Measurements from ENCODE around the gene MIP.

MIP gene

DNA sequence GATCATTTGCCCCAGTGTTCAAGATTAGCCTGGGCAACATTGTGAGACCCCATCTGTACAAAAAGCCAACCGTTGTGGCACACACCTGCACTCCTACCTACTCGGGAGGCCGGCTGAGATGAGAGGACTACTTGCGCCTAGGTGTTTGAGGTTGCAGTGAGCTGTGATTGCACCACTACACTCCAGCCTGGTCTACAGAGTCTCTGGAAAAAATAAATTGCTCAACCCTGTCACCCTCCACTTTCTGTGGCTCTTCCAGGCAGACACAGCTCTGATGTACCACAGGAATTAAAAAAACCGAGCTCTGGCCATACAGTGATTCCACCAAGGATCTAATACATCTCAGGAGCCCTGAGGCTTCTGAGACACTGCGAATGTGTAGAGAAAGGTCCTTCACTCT lies 19.6 kb downstream of the MIP start:
- TF ChIP-seq, protein P1, sequence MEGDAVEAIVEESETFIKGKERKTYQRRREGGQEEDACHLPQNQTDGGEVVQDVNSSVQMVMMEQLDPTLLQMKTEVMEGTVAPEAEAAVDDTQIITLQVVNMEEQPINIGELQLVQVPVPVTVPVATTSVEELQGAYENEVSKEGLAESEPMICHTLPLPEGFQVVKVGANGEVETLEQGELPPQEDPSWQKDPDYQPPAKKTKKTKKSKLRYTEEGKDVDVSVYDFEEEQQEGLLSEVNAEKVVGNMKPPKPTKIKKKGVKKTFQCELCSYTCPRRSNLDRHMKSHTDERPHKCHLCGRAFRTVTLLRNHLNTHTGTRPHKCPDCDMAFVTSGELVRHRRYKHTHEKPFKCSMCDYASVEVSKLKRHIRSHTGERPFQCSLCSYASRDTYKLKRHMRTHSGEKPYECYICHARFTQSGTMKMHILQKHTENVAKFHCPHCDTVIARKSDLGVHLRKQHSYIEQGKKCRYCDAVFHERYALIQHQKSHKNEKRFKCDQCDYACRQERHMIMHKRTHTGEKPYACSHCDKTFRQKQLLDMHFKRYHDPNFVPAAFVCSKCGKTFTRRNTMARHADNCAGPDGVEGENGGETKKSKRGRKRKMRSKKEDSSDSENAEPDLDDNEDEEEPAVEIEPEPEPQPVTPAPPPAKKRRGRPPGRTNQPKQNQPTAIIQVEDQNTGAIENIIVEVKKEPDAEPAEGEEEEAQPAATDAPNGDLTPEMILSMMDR (IDR thresholded peaks at IDR 0.05) = no peak
- H3K4me1 ChIP-seq (ENCODE audit: control insufficient read depth in 1 of 2, insufficient read depth in 1 of 2, low read depth in 1 of 2, low read length in 1 of 2) = peaks cover 0 to 12% of the 10 kb centered on the region in 2 experiments
- H3K4me3 ChIP-seq (ENCODE audit: low read depth in 1 of 2, low read length in 1 of 2) = no peak overlapping the region
- H3K36me3 ChIP-seq = peaks cover 18% of the 10 kb centered on the region
- no peak overlapping the region for H3K27ac ChIP-seq
- peaks cover 4% of the 10 kb centered on the region for H3K9me3 ChIP-seq
- no peaks in the 10 kb centered on the region for H3K27me3 ChIP-seq

- peaks cover 4% of the 10 kb centered on the region for H3K9me3 ChIP-seq
Observed at GRCh38 chr12:56431850-56432249, 22.6 kb downstream of the MIP start.

DNA sequence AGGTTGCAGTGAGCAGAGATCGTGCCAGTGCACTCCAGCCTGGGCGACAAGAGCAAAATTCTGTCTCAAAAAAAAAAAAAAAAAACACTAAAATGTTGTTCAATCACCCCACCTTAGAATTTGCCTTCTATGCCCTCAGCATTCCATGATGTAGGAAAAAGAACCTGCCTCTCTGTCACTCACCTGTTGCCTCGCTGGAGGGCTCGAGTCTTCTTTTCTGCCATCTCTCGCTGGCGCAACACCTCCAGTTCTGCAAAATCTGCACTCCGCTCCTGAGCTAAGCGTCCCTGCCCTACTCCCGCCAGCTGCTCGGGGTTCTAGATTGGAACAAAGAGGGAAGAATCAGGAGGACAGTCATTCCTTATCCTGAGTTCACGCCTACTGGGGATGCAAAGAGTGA lies 23.2 kb downstream of the MIP start:
- no peak overlapping the region for H3K27ac ChIP-seq
- H3K36me3 ChIP-seq = peaks cover 39% of the 10 kb centered on the region
- peaks cover 4% of the 10 kb centered on the region for H3K9me3 ChIP-seq
- no peaks in the 10 kb centered on the region for H3K27me3 ChIP-seq
- H3K4me3 ChIP-seq (ENCODE audit: low read depth in 1 of 2, low read length in 1 of 2) = no peak overlapping the region
- TF ChIP-seq, protein P1 (IDR thresholded peaks at IDR 0.05) = no peak
- H3K4me1 ChIP-seq (ENCODE audit: control insufficient read depth in 1 of 2, insufficient read depth in 1 of 2, low read depth in 1 of 2, low read length in 1 of 2) = peaks cover 0 to 12% of the 10 kb centered on the region in 2 experiments

More at GRCh38 chr12:56431850-56432249, 22.6 kb downstream of the MIP start:
- Histone ChIP-seq H3K27ac (no peak overlapping the region), H3K4me1 (ENCODE audit: control insufficient read depth in 1 of 2, insufficient read depth in 1 of 2, low read depth in 1 of 2, low read length in 1 of 2) (peaks cover 0 to 12% of the 10 kb centered on the region in 2 experiments), H3K36me3 (peaks cover 39% of the 10 kb centered on the region), H3K27me3 (no peaks in the 10 kb centered on the region), H3K4me3 (ENCODE audit: low read depth in 1 of 2, low read length in 1 of 2) (no peak overlapping the region)
- TF ChIP-seq, protein P1 (IDR thresholded peaks at IDR 0.05) = no peak

DNA sequence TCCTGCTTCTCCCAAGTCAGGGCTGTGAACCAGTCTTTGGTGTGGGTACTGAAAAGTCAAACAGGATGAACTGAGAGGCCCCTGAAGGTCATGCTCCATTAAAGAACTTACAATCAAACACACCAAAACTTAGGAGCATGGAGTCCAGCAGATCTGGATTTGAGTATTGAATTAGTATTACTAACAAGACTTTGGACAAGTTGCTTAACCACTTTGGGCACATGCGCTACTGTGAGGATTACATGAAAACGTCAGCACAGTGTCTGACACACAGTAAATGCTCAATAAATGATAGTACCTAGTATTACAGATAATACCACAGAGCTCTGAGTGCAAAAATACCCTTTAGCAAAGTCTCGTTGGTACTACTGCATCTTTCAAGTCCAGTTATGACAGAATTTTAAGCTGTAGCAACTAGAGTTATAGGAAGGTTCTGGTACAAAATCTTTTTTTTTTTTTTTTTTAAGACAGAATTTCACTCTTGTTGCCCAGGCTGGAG lies 28.5 kb downstream of the MIP start:
- H3K4me3 ChIP-seq (ENCODE audit: low read depth in 1 of 2, low read length in 1 of 2) = no peak overlapping the region
- H3K27ac ChIP-seq = no peak overlapping the region
- H3K9me3 ChIP-seq = peaks cover 4% of the 10 kb centered on the region
- H3K36me3 ChIP-seq = peaks cover 72% of the 10 kb centered on the region
- no peaks in the 10 kb centered on the region for H3K27me3 ChIP-seq
- no peaks in the 10 kb centered on the region for H3K4me1 ChIP-seq (ENCODE audit: control insufficient read depth in 1 of 2, insufficient read depth in 1 of 2, low read depth in 1 of 2, low read length in 1 of 2)
- TF ChIP-seq, protein P1 (IDR thresholded peaks at IDR 0.05) = no peak

DNA sequence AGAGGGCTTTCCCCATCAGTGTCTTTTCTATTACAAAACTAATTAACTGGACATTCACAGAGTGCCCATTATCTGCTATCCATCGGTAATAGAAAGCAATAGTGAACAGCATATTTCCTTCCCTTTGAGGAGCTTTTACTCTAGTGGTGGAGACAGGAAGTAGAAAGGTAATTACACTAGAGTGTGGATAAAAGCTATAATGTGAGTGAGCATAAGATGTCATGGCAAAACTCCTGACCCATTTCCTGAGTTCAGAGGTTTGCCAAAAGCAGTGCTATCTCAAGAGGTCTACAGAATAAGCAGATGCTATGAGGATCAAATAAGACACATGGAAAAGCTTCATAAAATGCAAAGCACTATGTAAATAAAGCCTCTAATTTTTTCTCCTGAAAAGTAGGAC lies 29.3 kb downstream of the MIP start:
- Histone ChIP-seq H3K27ac (no peak overlapping the region), H3K36me3 (peaks cover 70% of the 10 kb centered on the region), H3K9me3 (peaks cover 2% of the 10 kb centered on the region), H3K4me1 (ENCODE audit: control insufficient read depth in 1 of 2, insufficient read depth in 1 of 2, low read depth in 1 of 2, low read length in 1 of 2) (no peaks in the 10 kb centered on the region), H3K4me3 (ENCODE audit: low read depth in 1 of 2, low read length in 1 of 2) (no peak overlapping the region), H3K27me3 (no peaks in the 10 kb centered on the region)
- TF ChIP-seq, protein P1 (IDR thresholded peaks at IDR 0.05) = no peak

DNA sequence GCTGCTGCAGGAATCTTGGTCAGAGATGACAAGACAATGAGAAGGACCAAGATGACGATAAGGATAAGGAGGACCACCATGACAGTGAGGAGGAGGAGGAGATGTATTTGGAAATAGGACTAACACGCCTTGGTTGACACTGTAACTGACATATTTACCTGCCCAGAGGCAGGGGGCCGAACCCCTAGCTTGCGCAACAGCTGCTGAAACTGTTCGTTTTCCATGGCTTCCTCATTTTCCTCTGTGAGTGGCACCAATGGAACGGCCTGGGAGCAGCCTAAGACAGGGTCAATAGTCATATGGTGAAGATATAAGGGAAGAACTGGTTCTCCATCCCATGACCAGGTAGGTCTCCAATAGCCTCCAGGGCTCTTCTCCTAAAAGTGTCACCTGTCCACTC lies 34.0 kb downstream of the MIP start:
- H3K36me3 ChIP-seq = peaks cover 48% of the 10 kb centered on the region
- no peak overlapping the region for H3K27ac ChIP-seq
- no peaks in the 10 kb centered on the region for H3K9me3 ChIP-seq
- H3K4me1 ChIP-seq (ENCODE audit: control insufficient read depth in 1 of 2, insufficient read depth in 1 of 2, low read depth in 1 of 2, low read length in 1 of 2) = no peaks in the 10 kb centered on the region
- no peak overlapping the region for H3K4me3 ChIP-seq (ENCODE audit: low read depth in 1 of 2, low read length in 1 of 2)
- H3K27me3 ChIP-seq = no peaks in the 10 kb centered on the region
- TF ChIP-seq, protein P1 (IDR thresholded peaks at IDR 0.05) = no peak
